ENCODE results near the gene CEACAM4. TPM values are rescaled to one million over a fixed set of nuclear protein-coding genes. Genes with fewer than 3 reads are reported as not detected.

The CEACAM4 gene
- total and polyA plus RNA-seq, 2 of the 4 experiments (the other 2 are of a cell fraction): not detected

DNA sequence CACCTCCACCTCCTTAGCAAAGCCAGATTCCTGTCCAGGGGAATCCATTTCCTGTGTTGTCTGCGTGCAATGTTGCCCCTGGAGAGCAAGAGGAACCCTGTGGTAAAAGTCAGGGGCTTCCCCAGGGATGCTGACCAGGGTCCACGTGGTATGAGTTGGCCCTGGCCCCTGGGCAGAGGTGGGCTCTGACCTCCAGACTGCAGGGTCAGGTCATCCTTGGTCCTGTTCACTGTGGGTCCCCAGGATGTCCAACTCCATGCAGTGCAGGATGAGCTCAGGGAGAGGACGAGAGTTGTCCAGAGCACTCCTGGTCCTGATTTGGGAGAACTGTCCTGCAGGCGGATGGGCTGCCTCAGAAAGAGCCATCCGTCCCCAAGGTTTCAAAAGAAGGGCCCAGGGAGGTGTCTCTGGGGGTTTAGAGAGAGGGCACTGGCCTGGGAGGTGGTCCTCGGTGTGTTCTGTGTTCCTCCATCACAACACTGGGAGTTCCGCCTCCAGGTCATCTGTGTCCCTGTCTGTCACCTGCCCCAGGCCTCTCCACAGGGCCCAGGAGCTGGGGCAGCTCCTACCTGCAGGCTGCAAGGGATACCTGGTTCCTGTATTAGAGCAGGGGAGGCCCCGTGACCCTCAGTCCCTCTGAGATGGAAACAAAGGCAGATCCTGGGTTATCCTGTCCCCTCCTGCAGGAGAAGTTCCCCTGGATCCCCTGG, 1.2 kb upstream of the CEACAM4 start:
- Histone ChIP-seq H2BK5ac (ENCODE audit: low read depth, low read length, poor library complexity, severe bottlenecking) (no peak overlapping the region), H3K4me2 (ENCODE audit: low read depth, low read length) (no peak overlapping the region), H3K14ac (replicated peaks; ENCODE audit: low read depth, low read length) (no peak overlapping the region), H4K8ac (ENCODE audit: low read depth in 2 of 2, low read length in 2 of 2) (no peak overlapping the region), H2AFZ (replicated peaks; ENCODE audit: low read length, poor library complexity) (no peak overlapping the region), H2AK9ac (replicated peaks; ENCODE audit: low read depth, low read length, poor library complexity) (no peak overlapping the region), H2BK20ac (ENCODE audit: low read depth, low read length) (no peak overlapping the region), H3K79me1 (ENCODE audit: low read depth in 1 of 2, low read length in 2 of 2) (no peaks in the 10 kb centered on the region), H3K9ac (ENCODE audit: low read depth, low read length) (no peak overlapping the region), H3K4me1 (ENCODE audit: control insufficient read depth, insufficient read depth, low read length) (no peaks in the 10 kb centered on the region), H3K36me3 (ENCODE audit: control insufficient read depth, insufficient read depth, low read length) (no peaks in the 10 kb centered on the region), H3K56ac (ENCODE audit: extremely low read depth, insufficient read depth, low read length) (no peak overlapping the region), H3K18ac (ENCODE audit: low read depth, low read length) (no peak overlapping the region), H2BK120ac (ENCODE audit: low read depth, low read length) (no peak overlapping the region), H2AK5ac (ENCODE audit: low read depth, low read length) (no peak overlapping the region), H4K5ac (ENCODE audit: low read depth, low read length) (no peak overlapping the region), H3K4ac (ENCODE audit: low read depth, low read length) (no peak overlapping the region), H2BK15ac (ENCODE audit: low read depth, low read length) (no peak overlapping the region), H3K9me3 (ENCODE audit: control insufficient read depth, insufficient read depth, low read length) (no peaks in the 10 kb centered on the region), H4K20me1 (ENCODE audit: insufficient read depth, low read length) (no peaks in the 10 kb centered on the region), H3K4me3 (ENCODE audit: insufficient read depth, low read depth, low read length) (no peak overlapping the region), H4K91ac (ENCODE audit: insufficient read depth, low read depth, low read length) (no peak overlapping the region), H3K27me3 (ENCODE audit: control insufficient read depth, insufficient read depth, low read length) (peaks cover 2% of the 10 kb centered on the region; the same call in 1 of the 2 replicates), H3K23ac (ENCODE audit: low read depth, low read length) (no peak overlapping the region), H3K9me1 (ENCODE audit: insufficient read depth, low read length) (no peaks in the 10 kb centered on the region), H3K27ac (ENCODE audit: insufficient read depth, low read length) (no peak overlapping the region)
- ChIA-PET CTCF (no interaction called here), POLR2A (ENCODE audit: unreplicated experiment) (no interaction called here)
- WGBS, 2 experiments (ENCODE audit: extremely low coverage in 2 of 2, insufficient read length in 1 of 2): 17% methylated on average over 1 of the region's 8 CpGs; no CpG with 5 or more reads in 1 of the 2 experiments
- no peak for ATAC-seq (ENCODE audit: low read depth)
- dilution Hi-C loops (cut with HindIII; ENCODE audit: low sequenced_read_pairs, unreplicated experiment) (no loop called here), intact Hi-C loops (cut with micrococcal nuclease) (no loop called here), in situ Hi-C loops (cut with MboI; ENCODE audit: low sequenced_read_pairs) (no loop called here)
- no TSS peak for BruUV-seq (replicated peaks)
- TF ChIP-seq POLR2A (IDR thresholded peaks at IDR 0.05; ENCODE audit: low read depth, low read length): no peak
- TF ChIP-seq, protein P1, sequence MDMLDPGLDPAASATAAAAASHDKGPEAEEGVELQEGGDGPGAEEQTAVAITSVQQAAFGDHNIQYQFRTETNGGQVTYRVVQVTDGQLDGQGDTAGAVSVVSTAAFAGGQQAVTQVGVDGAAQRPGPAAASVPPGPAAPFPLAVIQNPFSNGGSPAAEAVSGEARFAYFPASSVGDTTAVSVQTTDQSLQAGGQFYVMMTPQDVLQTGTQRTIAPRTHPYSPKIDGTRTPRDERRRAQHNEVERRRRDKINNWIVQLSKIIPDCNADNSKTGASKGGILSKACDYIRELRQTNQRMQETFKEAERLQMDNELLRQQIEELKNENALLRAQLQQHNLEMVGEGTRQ (IDR thresholded peaks at IDR 0.05; ENCODE audit: low read depth, low read length): no peak
- no peak for TF ChIP-seq FOS (IDR thresholded peaks at IDR 0.05; ENCODE audit: low read depth, low read length)
- TF ChIP-seq MXI1 (IDR thresholded peaks at IDR 0.05; ENCODE audit: borderline replicate concordance, low read depth, low read length): no peak
- no peak for TF ChIP-seq RAD21 (IDR thresholded peaks at IDR 0.05; ENCODE audit: low read length)
- no peak for TF ChIP-seq BHLHE40 (IDR thresholded peaks at IDR 0.05; ENCODE audit: low read depth, low read length)
- no peak for TF ChIP-seq SMC3 (IDR thresholded peaks at IDR 0.05; ENCODE audit: low read depth, low read length)
- TF ChIP-seq CEBPB (IDR thresholded peaks at IDR 0.05; ENCODE audit: low read depth, low read length): no peak
- DNase-seq: no peak
